ENCODE data around the gene BCL10.

BCL10 gene

GRCh38 chr1:85276215-85276977 is at the start of gene BCL10:
TSS of gene BCL10 (minus strand) at chr1:85276632. CDS start at chr1:85276352, 280 bp downstream.
- DNase-seq, result peak; percentile 97

DNA sequence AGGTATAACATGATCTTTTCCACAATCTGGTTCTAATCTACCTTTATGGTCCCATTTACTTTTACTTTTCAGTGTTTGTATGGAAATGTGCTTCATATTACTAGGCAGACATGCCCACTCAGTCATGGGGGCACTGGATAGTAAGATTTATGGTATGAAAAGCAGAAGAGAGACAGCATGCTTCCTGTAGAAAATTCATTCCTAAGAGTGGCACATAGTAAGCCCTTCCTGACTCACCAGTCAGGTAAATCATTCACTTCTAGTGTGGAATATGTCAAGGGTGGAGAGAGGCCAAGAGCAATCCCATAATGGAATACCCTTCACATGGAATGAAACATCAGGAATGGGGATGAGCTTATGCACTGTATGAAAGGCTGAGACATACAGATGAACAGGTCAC is 49.5 kb upstream of the BCL10 start:
- no peak for DNase-seq

- no peak for DNase-seq
These were observed 47.3 kb upstream of the BCL10 start for GRCh38 chr1:85323770-85324169.

GRCh38 chr1:85322655-85323054 is 46.2 kb upstream of the BCL10 start:
- no peak for DNase-seq

DNA sequence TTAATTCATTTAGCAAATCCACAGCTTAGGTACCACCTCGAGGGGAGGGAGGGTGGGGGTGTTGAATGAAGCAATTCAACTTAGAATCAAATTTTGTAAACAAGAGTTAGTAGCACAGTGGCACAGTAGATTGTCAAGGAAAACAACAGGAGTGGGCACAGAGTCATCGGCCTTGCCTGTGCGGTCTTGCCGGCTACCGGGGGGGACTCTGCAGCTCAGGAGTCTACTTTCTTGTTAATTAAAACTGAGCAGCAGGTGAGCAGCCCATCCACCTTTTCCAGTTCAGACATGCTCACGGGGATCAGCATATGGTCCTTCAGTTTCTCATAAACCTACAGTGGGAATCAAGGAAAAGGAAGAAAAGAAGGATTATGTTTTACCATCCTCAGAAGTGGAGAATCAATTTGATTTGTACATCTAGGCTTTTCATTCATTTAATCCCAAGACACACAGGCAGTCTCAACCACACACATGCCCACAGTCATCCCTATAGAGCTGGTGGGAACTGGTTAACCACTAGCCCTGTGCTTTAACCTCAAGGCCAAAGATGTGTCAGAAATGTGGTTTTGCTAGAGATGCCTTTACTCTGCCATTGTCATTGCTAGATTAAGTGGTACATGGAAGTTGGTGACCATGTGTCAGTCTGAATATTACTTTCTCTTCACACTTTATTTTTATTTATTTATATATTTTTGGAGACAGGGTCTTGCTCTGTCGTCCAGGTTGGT is 45.0 kb upstream of the BCL10 start:
- DNase-seq, result peak; percentile 1

DNA sequence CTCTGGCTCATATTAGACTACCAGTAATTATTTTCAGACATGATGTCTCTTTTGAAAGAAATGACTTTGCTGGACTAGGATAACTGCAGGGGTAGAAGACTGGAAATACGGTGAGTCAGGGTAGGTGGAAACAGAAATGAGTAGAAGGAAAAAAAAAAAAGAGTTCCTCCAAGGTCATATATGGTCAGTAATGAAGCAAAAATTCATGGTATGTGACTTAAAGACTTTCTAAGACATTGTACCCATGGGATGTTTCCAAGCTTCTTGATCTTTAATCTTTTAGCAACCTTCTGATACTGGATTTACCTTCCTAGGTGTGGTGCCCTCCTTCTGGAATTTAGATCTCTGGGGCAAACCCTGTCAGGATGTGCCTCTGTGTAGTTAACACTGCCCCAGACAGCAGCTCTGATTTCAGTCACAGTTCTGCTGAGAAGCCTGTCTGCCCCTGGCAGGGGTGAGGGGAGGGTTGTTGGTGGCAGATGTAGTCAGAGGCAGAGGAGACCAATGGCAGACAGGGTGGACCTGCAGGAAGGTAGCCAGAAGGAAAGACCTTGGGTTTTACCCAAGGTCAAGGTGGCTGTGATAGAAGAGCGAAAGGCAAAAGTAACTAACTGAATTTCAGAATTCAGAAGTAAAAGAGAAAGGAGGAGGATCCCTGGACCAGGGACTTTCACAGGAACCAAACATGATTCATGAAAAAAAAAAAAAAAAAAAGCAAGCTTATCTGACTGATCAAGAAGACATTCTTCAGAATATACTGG is 44.1 kb upstream of the BCL10 start:
- no peak for DNase-seq

DNA sequence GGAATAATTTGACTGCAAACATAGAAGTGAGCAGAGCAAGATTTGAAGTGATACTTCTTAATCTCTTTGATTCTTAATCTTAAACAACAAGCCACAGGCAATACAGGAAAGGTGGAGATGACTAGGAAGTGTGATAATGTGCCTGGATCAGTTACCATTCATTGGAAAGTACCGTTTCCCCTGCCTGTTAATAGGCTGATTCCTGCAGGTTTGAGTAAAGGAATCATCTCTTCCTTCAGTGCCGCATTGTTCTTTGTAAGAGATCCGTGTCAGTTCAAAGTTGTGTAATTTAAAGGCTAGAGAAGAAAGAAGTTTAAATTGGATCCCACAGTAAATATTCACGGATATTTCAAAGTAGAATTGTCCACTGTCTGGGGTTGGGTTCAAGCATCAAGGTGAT is 43.5 kb upstream of the BCL10 start:
- DNase-seq, result no peak

DNA sequence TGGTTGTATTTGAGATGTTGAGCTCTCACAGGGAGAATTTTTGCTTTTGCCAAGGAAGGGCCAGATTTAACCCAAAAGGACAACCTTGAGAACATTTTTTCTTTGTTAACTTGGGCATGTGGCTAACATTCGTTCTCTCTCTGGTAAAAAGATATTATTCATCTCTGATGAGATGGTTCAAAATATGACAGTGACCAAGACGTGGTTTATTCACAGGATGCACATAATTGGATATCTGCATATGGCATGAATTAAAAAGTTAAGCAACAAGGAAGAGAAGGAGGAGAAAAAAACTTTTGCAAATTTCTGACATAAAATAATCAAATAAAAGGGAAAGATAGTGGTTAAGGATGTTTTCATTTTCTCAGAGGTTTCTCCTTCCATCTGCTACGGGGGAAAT is 43.1 kb upstream of the BCL10 start:
- DNase-seq, result no peak

GRCh38 chr1:85318217-85318616 is 41.8 kb upstream of the BCL10 start:
- no peak for DNase-seq

DNA sequence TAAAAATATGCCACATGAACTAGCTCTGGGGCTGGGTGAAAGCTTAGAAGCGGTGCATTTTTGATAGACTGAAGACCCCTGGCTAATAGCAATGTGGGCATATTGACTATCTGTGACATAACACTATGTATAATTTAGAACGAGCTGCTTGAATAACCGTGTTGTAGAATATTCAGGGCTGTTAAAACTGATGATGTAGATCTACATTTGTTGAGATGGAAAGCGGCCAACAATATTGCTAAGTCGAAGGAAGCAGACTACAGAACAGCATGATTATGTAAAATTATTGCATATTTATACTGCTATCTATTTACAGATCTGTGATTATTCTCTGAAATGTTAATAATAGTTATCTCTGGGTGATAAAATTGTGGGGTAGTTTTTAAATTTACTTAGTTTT is 41.1 kb upstream of the BCL10 start:
- DNase-seq, result no peak

DNA sequence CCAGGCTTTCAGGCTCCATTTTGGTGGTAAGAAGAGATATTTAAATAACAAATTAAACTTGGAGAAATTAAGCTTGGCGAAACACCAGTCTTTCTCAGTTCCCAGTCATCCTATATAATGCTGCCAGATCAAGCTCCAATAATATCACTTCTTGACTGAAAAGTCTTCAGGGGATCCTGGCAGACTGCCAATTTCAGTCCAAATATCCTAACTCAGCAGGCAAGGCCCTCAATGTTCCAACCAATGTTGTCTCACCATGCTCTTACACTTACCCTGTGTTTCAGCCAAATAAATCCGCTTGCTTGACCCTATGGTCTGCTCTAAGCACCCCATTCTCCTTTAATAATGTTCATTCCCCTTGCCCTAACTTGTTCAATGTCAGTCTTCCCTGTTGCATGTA is 39.9 kb upstream of the BCL10 start:
- no peak for DNase-seq

- no peak for DNase-seq
These were observed 39.4 kb upstream of the BCL10 start for GRCh38 chr1:85315789-85316188.

DNA sequence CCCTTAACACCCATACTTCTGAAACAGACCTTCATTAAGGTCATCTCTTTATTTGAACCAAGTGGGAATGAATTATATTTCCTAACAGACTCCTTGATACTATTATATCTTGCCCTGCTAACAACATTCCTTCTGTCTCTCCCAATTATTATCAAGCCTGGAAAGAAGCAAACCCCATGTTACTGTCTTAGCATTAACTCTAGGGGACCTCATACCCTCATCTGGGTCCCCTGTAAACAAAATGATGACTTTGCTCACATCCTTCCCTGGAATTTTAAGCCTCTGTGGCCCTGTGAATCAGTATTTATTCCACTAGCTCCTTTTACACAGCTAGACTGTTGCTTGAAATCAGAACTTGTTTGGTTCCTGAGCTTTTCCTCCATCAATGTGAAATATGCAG is 38.3 kb upstream of the BCL10 start:
- DNase-seq, result no peak

GRCh38 chr1:85313888-85314696 is 37.7 kb upstream of the BCL10 start:
- no peak for DNase-seq

DNA sequence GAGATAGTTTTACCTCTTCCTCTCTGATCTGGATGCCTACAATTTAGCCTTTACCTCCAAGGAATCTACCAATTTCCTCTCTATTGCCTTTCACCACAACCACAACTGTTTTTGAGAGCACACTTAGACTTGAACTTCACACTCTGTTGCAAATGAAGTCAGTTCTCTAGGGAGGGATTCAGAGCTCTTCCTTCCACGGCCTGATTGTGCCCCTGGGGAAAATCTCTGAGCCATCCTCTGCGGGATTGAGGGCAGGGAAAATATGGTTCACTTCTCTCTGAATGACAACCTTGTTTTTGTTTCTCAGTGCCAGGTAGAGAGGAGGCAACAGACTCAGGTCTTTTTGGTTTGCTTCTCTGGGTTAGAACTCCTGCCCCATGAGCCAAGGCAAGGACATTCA is 35.4 kb upstream of the BCL10 start:
- no peak for DNase-seq

DNA sequence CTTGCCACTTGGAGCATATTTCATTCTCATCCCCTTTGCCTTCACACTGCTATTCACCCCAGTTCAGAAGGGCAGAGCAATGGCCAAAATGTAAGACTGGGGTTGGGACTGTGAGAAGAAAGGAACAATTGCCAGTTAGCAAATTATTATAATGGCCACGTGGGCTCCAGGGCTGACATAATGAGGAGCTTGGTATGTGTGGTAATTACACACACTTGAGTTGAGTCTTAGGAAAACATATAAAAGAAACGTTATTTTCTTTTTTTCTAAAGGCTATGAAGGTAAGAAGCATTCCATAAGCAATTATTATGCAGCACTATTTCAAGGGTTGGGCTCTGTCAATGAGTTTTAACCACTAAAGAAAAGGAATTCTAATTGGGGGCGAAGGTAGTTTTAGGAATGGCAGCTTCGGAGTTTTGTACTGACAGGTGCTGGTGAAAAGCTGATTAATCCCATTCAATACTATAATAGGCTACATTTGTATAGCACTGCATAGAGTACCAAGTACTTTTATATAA is 32.5 kb upstream of the BCL10 start:
- DNase-seq, result no peak

DNA sequence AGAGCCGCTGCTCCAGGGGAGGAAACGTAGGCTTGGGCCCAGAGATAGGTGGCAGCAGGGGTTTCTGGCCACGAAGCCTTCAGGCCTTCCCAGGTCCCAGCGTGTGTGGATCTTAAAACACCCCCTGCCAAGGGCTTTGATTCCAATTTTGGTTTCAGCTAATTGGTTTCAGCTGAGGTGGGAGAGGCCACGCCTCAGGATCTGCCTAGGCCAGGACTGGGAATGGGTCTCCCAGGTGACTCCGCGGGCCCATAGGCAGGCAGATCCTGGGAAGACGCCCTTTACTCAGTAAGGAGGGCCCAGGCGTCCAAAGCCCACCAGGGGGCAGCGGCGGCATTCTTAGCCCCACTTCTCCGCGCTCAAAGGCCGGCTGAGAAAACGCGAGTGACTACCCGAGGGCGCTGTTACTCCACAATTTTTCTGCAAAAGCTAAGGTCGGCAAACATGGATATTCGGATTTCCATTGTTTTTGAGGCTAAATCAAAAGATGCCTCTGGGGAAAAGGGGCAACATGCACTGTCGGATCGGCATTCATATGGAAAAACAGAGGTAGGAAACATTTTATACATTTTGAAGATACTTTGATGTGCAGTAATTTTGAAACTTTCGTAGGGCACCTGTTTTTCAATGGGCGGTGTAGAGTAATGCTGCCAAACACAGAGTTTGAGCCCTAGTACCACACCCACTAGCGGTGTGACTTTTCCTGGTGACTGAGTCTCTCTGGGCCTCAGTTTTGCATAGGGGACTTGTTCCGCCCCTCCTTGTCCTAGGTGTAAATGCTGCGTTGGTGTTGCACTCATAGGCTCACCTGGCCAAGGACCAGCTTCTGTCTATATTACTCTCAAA is 31.8 kb upstream of the BCL10 start:
- DNase-seq, result peak; percentile 36

- no peak for DNase-seq
These were observed 29.8 kb upstream of the BCL10 start for GRCh38 chr1:85306236-85306635.

GRCh38 chr1:85303440-85304162 is 27.2 kb upstream of the BCL10 start:
- no peak for DNase-seq

DNA sequence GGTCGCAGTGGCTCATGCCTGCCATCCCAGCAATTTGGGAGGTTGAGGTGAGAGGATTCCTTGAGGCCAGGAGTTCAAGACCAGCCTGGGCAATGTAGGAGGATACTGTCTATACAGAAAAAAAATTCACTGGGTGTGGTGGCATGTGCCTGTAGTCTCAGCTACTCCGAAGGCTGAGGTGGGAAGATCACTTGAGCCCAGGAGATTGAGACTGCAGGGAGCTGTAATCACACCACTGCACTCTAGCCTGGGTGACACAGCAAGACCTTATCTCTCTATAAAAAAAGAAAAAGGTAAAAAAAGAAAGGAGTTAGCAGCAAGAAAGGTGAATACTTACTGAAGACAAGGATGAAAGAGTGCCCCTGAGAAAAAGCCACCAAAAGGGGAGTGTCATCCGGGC is 23.7 kb upstream of the BCL10 start:
- no peak for DNase-seq
